Body of pancreas (tissue), 4 donors: ENCODE results near the gene C2orf76. TPM values are rescaled to one million over a fixed set of nuclear protein-coding genes. Genes with fewer than 3 reads are reported as not detected.

Experiments
- ATAC-seq: fragments of 150-250 bp; one replicate; pipeline ENCODE4 v1.9.1; 2016
- DNase-seq, 4 donors: peaks; one replicate each; pipeline ENCODE4 v3.0.0-alpha.2; 2019
- H3K27ac ChIP-seq, 4 donors: fragments of 200-600 bp; sonication (generic); 1 replicate in 3 of 4; 2 replicates in 1 of 4; pipeline versions ENCODE4 v1.5.1 to v1.6.1; 2016 to 2019; ENCODE audit warnings: mild to moderate bottlenecking in 1 of 4, mixed read lengths in 1 of 4, moderate library complexity in 1 of 4
- H3K27me3 ChIP-seq, 2 donors: fragments of 200-600 bp; sonication (generic); one replicate each; pipeline ENCODE4 v1.6.0; 2016; ENCODE audit warnings: mild to moderate bottlenecking in 1 of 2
- H3K36me3 ChIP-seq, 2 donors: fragments of 200-600 bp; sonication (generic); replicated peaks in 1 of 2; 2 replicates each; pipeline ENCODE4 v1.5.1; 2016; ENCODE audit warnings: low read depth in 2 of 2; ENCODE audit not compliant: insufficient read depth in 1 of 2
- H3K4me1 ChIP-seq: fragments of 200-600 bp; sonication (generic); one replicate; pipeline ENCODE4 v1.6.0; 2016
- H3K4me3 ChIP-seq, 2 donors: fragments of 200-600 bp; sonication (generic); 1 replicate in 1 of 2; 2 replicates in 1 of 2; pipeline ENCODE4 v1.5.1; 2016 to 2019
- H3K9me3 ChIP-seq, 3 donors: fragments of 200-600 bp; sonication (generic); 1 replicate in 2 of 3; 2 replicates in 1 of 3; pipeline ENCODE4 v1.5.1; 2016
- CTCF ChIP-seq, 7 experiments: fragments of 450-650 bp in 4 of 7; fragments of 200-600 bp in 3 of 7; sonication (generic) in 3 of 7; IDR thresholded peaks; one replicate each; pipeline ENCODE4 v1.5.1; 2016 to 2019; ENCODE audit warnings: antibody characterized with exemption in 7 of 7
- POLR2A ChIP-seq, 3 donors: fragments of 450-650 bp; IDR thresholded peaks; one replicate each; pipeline ENCODE4 v1.6.1; 2016; ENCODE audit warnings: antibody characterized with exemption in 3 of 3, mild to moderate bottlenecking in 2 of 3
- WGBS, 2 donors: methylation state at CpG; one replicate each; pipeline ENCODE4 v1.1.5; 2017; 5-methylcytosine and 5-hydroxymethylcytosine counted together
- intact Hi-C: fragments of 100-400 bp; cut with DNase I; formaldehyde crosslinking; loops from one replicate; pipeline ENCODE4 v1.15.1; 2023
- total RNA-seq, 2 donors: library from RNA; depleted of rRNA; stranded (reverse); fragments of >200 nt; gene quantifications; one replicate each; pipeline ENCODE4 v1.1.0, GENCODE V29; 2016

C2orf76 gene
- total RNA-seq, 2 donors from 2014 or later = 12.5 to 52.4 TPM

GRCh38 chr2:119402106-119402505 lies 35.5 kb upstream of the C2orf76 start:
- 91 to 94% methylated on average over 5 of the region's 5 CpGs for WGBS, 2 donors
- intact Hi-C loops = loop anchor here (10.0 kb wide), 1 partner anchor 263 kb away; no protein-coding TSS in a partner anchor
- DNase-seq = no peak
- no peak for ATAC-seq
- Histone ChIP-seq H3K36me3 (no peaks in the 10 kb centered on the region), H3K4me1 (peaks cover 11% of the 10 kb centered on the region), H3K9me3 (no peaks in the 10 kb centered on the region), H3K27me3 (no peaks in the 10 kb centered on the region), H3K27ac (peak overlapping the region in 3 of 4 donors; percentile 49 to 78 (median 62)), H3K4me3 (no peak overlapping the region)
- TF ChIP-seq POLR2A (IDR thresholded peaks at IDR 0.05) (no peak), CTCF (IDR thresholded peaks at IDR 0.05) (no peak)

GRCh38 chr2:119397196-119397595 lies 30.6 kb upstream of the C2orf76 start:
- no peaks in the 10 kb centered on the region for H3K36me3 ChIP-seq
- no peak for TF ChIP-seq CTCF (IDR thresholded peaks at IDR 0.05)
- TF ChIP-seq POLR2A (IDR thresholded peaks at IDR 0.05) = no peak
- no peaks in the 10 kb centered on the region for H3K9me3 ChIP-seq
- no peak for DNase-seq
- 87 to 91% methylated on average over 5 to 6 of the region's 6 CpGs for WGBS, 2 donors
- H3K27ac ChIP-seq = no peak overlapping the region
- peaks cover under 1% of the 10 kb centered on the region for H3K4me1 ChIP-seq
- no peaks in the 10 kb centered on the region for H3K27me3 ChIP-seq
- intact Hi-C loops = no loop called here
- no peak for ATAC-seq
- H3K4me3 ChIP-seq = no peak overlapping the region

- H3K4me1 ChIP-seq = peaks cover 11% of the 10 kb centered on the region
- DNase-seq (no peak), ATAC-seq (no peak)
- no peaks in the 10 kb centered on the region for H3K9me3 ChIP-seq
- no peaks in the 10 kb centered on the region for H3K36me3 ChIP-seq
- intact Hi-C loops = no loop called here
- no peak for TF ChIP-seq POLR2A (IDR thresholded peaks at IDR 0.05)
- no peak for TF ChIP-seq CTCF (IDR thresholded peaks at IDR 0.05)
- H3K27ac ChIP-seq = no peak overlapping the region
- no peak overlapping the region for H3K4me3 ChIP-seq
- 83 to 84% methylated on average over 3 of the region's 3 CpGs for WGBS, 2 donors
- no peaks in the 10 kb centered on the region for H3K27me3 ChIP-seq
Observed at GRCh38 chr2:119393971-119394748, 27.5 kb upstream of the C2orf76 start.

GRCh38 chr2:119389615-119390306 lies 23.1 kb upstream of the C2orf76 start:
- TF ChIP-seq POLR2A (IDR thresholded peaks at IDR 0.05) = no peak
- no peak for TF ChIP-seq CTCF (IDR thresholded peaks at IDR 0.05)
- 16 to 21% methylated on average over 5 of the region's 5 CpGs for WGBS, 2 donors
- ATAC-seq (peak; percentile 71), DNase-seq (peak; percentile 86 to 95 (median 88))
- H3K9me3 ChIP-seq = no peaks in the 10 kb centered on the region
- peaks cover 30% of the 10 kb centered on the region for H3K4me1 ChIP-seq
- no peaks in the 10 kb centered on the region for H3K27me3 ChIP-seq
- H3K4me3 ChIP-seq = no peak overlapping the region
- H3K27ac ChIP-seq = peak overlapping the region in 3 of 4 donors; percentile 27 to 45 (median 44)
- intact Hi-C loops = no loop called here
- H3K36me3 ChIP-seq = no peaks in the 10 kb centered on the region
